ENCODE results near the gene DNAH8. TPM values are rescaled to one million over a fixed set of nuclear protein-coding genes. Genes with fewer than 3 reads are reported as not detected.

The DNAH8 gene
- total and polyA plus RNA-seq, 4 donors: 0.01 to 0.37 (median 0.11) TPM

- DNase-seq (no peak), ATAC-seq (ENCODE audit: insufficient read depth, low FRiP score) (no peak)
- H3K9ac ChIP-seq (ENCODE audit: insufficient read depth in 1 of 2, low read length in 2 of 2): no peak overlapping the region
- H3K36me3 ChIP-seq (ENCODE audit: control insufficient read depth in 4 of 4, insufficient read depth in 4 of 4, low read length in 4 of 4): no peaks in the 10 kb centered on the region
- H3K27me3 ChIP-seq (ENCODE audit: control insufficient read depth in 3 of 3, insufficient read depth in 3 of 3, low read length in 2 of 3): no peaks in the 10 kb centered on the region
- no peaks in the 10 kb centered on the region for H3K9me3 ChIP-seq (ENCODE audit: control insufficient read depth in 4 of 4, insufficient read depth in 3 of 4, low read length in 3 of 4)
- no peak overlapping the region for H3K4me3 ChIP-seq
- H3K4me1 ChIP-seq (ENCODE audit: control insufficient read depth in 5 of 5, insufficient read depth in 5 of 5, low read length in 5 of 5): no peaks in the 10 kb centered on the region
- H3K27ac ChIP-seq (ENCODE audit: low read depth in 1 of 2, low read length in 1 of 2): no peak overlapping the region
- TF ChIP-seq, protein P1, sequence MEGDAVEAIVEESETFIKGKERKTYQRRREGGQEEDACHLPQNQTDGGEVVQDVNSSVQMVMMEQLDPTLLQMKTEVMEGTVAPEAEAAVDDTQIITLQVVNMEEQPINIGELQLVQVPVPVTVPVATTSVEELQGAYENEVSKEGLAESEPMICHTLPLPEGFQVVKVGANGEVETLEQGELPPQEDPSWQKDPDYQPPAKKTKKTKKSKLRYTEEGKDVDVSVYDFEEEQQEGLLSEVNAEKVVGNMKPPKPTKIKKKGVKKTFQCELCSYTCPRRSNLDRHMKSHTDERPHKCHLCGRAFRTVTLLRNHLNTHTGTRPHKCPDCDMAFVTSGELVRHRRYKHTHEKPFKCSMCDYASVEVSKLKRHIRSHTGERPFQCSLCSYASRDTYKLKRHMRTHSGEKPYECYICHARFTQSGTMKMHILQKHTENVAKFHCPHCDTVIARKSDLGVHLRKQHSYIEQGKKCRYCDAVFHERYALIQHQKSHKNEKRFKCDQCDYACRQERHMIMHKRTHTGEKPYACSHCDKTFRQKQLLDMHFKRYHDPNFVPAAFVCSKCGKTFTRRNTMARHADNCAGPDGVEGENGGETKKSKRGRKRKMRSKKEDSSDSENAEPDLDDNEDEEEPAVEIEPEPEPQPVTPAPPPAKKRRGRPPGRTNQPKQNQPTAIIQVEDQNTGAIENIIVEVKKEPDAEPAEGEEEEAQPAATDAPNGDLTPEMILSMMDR (IDR thresholded peaks at IDR 0.05; ENCODE audit: control extremely low read depth, extremely low read depth): no peak
- WGBS, 2 donors: 84 to 87% methylated on average over 7 of the region's 7 CpGs
These were observed 345.5 kb downstream of the DNAH8 start for GRCh38 chr6:39060467-39061160.

GRCh38 chr6:39061182-39061581 lies 346.1 kb downstream of the DNAH8 start:
- TF ChIP-seq, protein P1 (IDR thresholded peaks at IDR 0.05; ENCODE audit: control extremely low read depth, extremely low read depth): no peak
- Histone ChIP-seq H3K4me3 (no peak overlapping the region), H3K4me1 (ENCODE audit: control insufficient read depth in 5 of 5, insufficient read depth in 5 of 5, low read length in 5 of 5) (no peaks in the 10 kb centered on the region), H3K27ac (ENCODE audit: low read depth in 1 of 2, low read length in 1 of 2) (no peak overlapping the region), H3K36me3 (ENCODE audit: control insufficient read depth in 4 of 4, insufficient read depth in 4 of 4, low read length in 4 of 4) (no peaks in the 10 kb centered on the region), H3K27me3 (ENCODE audit: control insufficient read depth in 3 of 3, insufficient read depth in 3 of 3, low read length in 2 of 3) (no peaks in the 10 kb centered on the region), H3K9ac (ENCODE audit: insufficient read depth in 1 of 2, low read length in 2 of 2) (no peak overlapping the region), H3K9me3 (ENCODE audit: control insufficient read depth in 4 of 4, insufficient read depth in 3 of 4, low read length in 3 of 4) (no peaks in the 10 kb centered on the region)
- DNase-seq: no peak
- ATAC-seq (ENCODE audit: insufficient read depth, low FRiP score): no peak
- 58 to 62% methylated on average over 6 of the region's 6 CpGs for WGBS, 2 donors

GRCh38 chr6:39061588-39061987 lies 346.5 kb downstream of the DNAH8 start:
- Histone ChIP-seq H3K4me1 (ENCODE audit: control insufficient read depth in 5 of 5, insufficient read depth in 5 of 5, low read length in 5 of 5) (no peaks in the 10 kb centered on the region), H3K27ac (ENCODE audit: low read depth in 1 of 2, low read length in 1 of 2) (no peak overlapping the region), H3K4me3 (no peak overlapping the region), H3K9ac (ENCODE audit: insufficient read depth in 1 of 2, low read length in 2 of 2) (no peak overlapping the region), H3K27me3 (ENCODE audit: control insufficient read depth in 3 of 3, insufficient read depth in 3 of 3, low read length in 2 of 3) (no peaks in the 10 kb centered on the region), H3K36me3 (ENCODE audit: control insufficient read depth in 4 of 4, insufficient read depth in 4 of 4, low read length in 4 of 4) (no peaks in the 10 kb centered on the region), H3K9me3 (ENCODE audit: control insufficient read depth in 4 of 4, insufficient read depth in 3 of 4, low read length in 3 of 4) (no peaks in the 10 kb centered on the region)
- WGBS, 2 donors: 81 to 85% methylated on average over 3 of the region's 3 CpGs
- ATAC-seq (ENCODE audit: insufficient read depth, low FRiP score): no peak
- TF ChIP-seq, protein P1 (IDR thresholded peaks at IDR 0.05; ENCODE audit: control extremely low read depth, extremely low read depth): no peak
- DNase-seq: no peak
